Stimulated activated naive CD4-positive, alpha-beta T cell treated with Interleukin-2 at 50 U/mL for 16 hours (primary cell): ENCODE results near the gene CD7.

Experiments
- DNase-seq: peaks from one replicate; lab custom pipeline; 2025; lab: John Stamatoyannopoulos, UW

Gene CD7

GRCh38 chr17:82328141-82328993, 11.0 kb upstream of the CD7 start:
- DNase-seq = no peak

DNA sequence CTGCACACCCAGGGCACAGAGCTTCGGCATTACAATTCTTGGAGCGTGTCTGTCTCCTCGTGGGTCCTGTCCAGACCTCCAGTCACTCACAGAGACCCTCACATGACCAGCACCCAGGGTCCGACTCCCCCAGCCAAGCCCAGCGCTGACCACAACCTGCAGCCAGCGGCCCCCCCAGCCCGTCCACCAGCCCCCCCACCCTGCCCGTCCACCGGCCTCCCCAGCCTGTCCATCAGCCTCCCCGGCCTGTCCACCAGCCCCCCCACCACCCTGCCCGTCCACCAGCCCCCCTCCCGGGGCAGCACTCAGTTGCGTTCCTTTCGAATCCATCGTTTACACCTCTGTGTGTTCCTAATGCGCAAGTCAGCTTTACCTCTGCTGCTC, 10.3 kb upstream of the CD7 start:
- DNase-seq = no peak

- no peak for DNase-seq
Observed at GRCh38 chr17:82327289-82327688, 9.9 kb upstream of the CD7 start.

DNA sequence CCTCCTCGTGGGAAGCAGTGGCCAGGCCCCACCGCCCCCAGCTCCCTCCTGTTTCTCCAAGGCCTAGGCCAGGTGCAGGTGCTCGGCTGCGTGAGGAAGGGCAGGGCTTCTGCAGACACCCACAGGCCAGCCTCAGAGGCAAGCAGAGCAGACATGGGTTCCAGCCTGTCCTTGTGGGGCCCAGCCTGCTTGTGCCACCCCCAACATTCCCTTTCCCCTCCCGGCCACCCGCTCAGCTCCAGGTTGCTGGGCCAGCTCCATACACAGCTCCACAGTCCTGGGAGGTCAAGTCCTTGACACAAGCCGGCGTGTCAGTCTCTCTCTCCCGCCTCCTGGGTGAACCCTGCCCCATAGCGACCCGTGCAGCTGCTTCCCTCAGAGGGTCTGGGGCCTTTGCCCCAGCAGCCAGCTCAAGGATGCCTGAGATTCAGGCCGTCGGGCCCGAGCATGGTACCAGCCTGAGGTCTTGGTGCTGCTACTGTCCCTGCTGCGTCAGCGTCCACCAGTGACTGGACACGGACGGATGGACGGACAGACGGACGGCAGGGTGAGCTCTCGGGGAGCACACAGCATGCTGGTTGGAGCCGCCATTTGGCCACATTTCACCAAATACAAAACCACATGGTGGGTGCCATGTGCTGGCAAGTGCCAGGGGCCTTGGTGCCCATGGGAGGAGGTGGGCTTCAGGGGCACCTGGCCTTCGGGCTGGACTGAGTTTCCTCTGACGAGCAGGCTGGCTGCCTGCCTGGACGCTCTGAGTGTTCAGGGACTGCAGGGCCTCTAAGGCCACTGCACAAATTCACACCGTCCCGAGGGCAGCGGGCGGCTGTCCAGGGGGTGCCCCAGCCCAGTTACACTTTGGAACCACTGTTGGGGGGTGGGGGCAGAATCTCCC, 8.1 kb upstream of the CD7 start:
- no peak for DNase-seq

DNA sequence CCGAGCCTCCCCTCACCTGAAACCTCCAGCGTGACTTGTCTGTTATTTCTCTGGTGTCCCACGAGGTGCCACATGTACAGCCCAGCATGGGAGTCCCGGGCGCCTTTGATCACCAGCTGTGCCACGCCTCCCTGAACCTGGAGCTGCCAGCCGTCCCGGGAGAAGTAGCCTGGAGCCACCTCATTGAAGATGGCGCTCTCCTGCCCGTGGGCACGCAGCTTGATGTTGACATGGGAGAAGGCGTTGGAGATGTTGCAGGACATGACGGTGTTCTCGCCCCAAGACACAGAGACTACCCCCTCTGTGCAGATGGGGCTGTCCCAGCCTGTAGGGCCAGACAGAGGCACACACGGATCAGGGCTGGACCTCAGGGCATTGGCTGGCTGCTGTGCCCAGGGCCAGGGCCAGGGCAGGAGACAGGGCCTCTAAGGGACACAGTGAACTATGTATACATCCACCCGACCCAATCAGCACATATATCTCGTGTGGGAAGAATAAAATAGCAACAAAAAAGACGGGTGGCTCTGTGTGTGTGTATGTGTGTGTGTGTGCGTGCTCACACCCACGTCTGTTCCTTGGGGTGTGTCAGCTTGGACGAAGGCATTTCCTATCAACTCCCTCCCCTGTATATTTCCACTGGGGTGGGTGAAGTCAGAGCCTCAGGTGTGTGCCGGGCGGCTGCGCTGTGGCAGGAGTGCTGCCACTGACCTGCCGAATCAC, 7.3 kb upstream of the CD7 start:
- no peak for DNase-seq

DNA sequence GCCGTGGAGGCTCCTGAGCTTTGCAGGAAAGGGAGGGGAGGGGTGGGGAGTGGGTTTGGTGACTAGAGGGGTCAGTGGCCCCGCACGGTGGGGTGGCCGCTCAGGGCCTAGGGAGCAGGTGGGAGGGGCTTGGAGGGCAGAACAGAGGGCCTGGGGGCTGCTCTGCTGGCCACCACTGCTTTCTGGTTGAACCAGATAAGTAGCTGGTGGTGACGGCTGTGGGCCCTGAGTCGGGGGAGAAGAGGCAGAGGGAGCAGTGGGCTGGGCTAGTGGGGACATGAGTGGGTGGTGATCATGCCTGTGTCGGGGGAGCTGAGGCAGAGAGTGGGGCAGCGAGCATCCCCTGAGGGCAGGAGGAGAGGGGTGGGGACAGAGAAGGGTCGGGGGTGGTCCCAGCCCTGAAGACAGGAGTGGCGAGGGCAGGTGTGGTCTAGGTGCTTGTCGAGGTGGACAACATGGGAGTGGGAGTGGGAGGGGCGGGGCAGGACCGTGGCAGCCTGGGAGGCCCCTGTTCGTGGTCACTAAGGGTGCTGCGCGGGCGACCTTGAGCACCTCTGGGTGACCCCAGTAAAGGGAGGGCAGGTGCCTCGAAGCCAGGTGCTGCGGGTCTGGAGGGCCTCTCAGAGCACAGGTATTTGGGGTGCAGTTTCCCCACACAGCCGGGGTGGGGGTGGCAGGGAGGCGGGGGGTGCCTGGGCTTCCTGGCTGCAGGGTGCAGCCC, 6.3 kb upstream of the CD7 start:
- DNase-seq = no peak

DNA sequence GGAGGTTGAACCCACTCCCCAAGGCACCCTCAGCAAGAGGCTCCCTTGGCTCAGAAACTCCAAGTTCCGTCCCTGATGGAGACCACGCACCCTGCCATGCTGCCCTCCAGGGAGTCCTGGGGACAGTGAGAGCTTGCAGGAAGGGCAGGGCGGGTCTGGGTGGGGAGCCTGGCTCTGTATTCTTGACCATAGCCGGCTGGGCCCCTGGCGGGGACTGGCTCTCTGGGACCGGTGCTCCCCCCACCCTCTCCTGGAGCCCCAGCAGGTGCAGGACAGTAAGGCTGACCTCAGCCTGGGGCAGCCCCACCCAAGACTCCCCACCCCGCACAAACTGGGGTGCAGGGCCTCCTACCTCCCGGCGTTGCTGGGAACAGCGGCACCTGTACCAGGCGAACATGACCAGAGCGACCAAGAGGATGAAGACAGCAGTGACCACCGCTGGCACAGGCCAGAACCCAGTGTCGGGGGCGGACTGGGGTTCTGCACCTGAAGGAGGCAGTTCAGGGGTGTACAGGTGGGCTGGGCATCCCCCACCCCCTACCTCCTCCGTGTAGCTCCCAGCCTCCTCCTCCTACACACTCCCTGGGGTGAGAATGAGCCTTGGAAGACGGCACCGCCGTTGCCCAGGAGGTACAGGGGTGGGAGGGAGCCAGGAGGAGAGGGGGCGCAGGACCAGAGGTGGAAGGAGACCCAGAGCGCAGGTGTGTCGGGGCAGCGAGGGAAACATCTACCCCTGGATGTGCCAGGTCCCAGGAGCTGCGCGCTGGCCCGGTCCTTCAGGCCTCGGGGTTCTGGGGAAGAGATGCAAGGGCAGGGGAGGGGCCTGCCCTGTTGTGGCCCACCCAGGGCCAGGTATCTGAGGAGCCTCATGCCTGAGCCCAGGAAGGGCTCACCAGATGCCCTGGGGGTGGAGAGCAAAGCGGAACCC, 5.4 kb upstream of the CD7 start:
- DNase-seq = no peak

GRCh38 chr17:82321947-82322466, 4.6 kb upstream of the CD7 start:
- no peak for DNase-seq

DNA sequence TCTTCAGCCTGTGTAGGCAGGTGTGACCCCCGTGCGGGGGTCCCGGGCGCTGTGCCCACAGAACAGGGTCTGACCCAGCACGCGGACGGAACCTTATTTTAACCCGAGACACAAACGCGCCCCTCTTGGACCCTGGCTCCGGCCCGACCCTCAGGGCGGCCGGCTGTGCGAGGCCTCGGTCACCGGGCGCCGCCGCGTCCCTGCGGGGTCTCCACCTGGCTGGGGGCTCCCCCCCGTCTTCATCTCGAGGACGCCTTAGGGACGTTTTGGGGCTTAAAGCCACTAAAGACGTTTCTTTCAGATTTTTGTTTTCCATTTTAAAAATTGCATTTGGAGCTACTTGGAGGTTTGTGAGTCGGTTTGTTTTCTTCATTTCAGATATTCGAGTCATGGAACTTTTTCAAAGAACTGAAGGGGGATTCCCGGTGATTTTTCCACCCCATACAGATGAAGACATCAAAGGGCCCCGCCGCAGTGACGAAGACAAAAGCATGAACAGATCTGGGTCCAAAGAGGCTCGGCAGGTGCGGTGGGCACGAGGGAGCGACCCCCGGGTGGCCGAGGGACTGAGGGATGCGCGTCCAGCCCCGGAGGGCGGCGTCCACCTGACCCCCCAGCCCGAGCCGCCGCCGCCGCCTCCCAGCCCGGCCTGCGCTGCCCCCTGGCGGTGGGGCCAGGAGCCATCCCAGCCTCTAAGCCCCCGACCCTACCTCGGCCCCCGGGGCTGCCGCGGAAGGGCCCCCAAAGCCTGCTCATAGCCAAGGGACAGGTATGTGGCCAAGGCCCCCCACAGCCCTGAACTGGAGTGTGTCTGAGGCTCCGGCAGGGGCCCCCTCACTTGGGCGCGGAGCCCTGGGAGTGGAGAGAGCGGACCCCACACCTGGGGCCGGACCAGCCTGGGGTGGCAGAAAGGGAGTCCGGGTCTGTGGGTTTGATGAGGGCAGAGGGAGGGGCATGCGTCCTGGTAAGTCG, 3.8 kb upstream of the CD7 start:
- DNase-seq = peak; percentile 81

GRCh38 chr17:82320140-82320840, 2.9 kb upstream of the CD7 start:
- DNase-seq = no peak

GRCh38 chr17:82319619-82320062, 2.2 kb upstream of the CD7 start:
- DNase-seq = no peak

- DNase-seq = no peak
Observed at GRCh38 chr17:82318772-82319606, 1.6 kb upstream of the CD7 start.

DNA sequence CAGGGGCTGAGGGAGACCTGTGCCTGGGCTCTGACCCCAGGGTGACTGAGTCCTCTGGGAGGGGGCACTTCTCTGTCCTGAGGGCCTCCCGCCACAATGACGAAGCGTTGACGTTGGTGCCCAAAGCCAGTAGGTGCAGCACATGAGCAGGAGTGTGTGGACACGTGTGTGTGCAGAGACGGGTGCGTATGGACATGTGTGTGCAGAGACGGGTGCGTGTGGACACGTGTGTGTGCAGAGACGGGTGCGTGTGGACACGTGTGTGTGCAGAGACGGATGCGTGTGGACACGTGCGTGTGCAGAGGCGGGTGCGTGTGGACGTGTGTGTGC, 726 bp upstream of the CD7 start:
- no peak for DNase-seq

- DNase-seq = no peak
Observed at GRCh38 chr17:82316651-82317393, 586 bp downstream of the CD7 start.

DNA sequence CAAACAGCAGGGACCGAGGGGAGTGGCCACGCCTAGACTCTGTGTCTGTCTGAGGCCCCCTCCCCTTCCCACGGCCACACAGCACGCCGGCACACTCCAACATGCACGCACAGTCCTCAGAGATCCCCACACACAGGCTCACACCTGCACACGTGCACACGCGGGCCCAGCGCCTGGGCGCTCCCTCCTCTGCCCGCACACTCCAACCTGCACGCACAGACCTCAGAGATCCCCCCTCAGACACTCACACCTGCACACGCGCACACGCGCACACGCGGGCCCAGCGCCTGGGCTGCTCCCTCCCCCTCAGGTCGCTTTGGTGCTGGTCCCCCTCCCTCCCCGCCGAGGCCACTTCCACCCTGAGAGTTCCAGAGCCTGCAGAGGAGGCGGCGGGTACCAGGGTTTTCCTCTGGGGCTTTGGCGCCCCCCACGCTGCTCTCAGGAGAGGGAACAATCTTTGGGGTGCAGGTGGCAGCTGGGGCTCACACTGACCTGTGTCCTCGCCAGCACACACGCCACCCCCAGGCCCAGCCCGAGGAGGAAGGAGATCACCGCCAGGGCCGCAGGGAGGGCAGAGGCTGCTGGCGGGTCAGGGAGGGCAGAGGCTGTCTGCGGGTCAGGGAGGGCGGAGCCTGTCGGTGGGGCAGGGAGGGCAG, 1.6 kb downstream of the CD7 start:
- peak; percentile 44 for DNase-seq
